Upper lobe of right lung (tissue), 1 donor: ENCODE measurements around the gene NEB. TPM values are rescaled to one million over a fixed set of nuclear protein-coding genes. Genes with fewer than 3 reads are reported as not detected.
"Not testable (repeated sequence)": the region's sequence is repeated elsewhere in the genome, so short reads cannot be mapped to it uniquely, and the experiment has no call there.

Experiments used
- ATAC-seq: fragments of 200-7000 bp; cut with Tn5 transposase; one replicate; pipeline ENCODE4 v1.9.1; 2020; ENCODE audit warnings: mild to moderate bottlenecking, moderate library complexity
- DNase-seq: peaks from one replicate; pipeline ENCODE4 v3.0.0-alpha.2; 2020
- H3K27ac ChIP-seq: fragments of 200-600 bp; one replicate; pipeline ENCODE4 v1.8.0; 2022
- H3K27me3 ChIP-seq: fragments of 200-600 bp; one replicate; pipeline ENCODE4 v1.8.0; 2022; ENCODE audit warnings: mild to moderate bottlenecking
- H3K36me3 ChIP-seq: fragments of 200-600 bp; one replicate; pipeline ENCODE4 v1.8.0; 2022
- H3K4me1 ChIP-seq: fragments of 200-600 bp; one replicate; pipeline ENCODE4 v1.8.0; 2022
- H3K4me3 ChIP-seq: fragments of 200-600 bp; one replicate; pipeline ENCODE4 v1.8.0; 2022; ENCODE audit warnings: mild to moderate bottlenecking
- H3K9me3 ChIP-seq: fragments of 200-600 bp; one replicate; pipeline ENCODE4 v1.8.0; 2022
- intact Hi-C: fragments of 100-400 bp; cut with DNase I; formaldehyde crosslinking; loops from one replicate; pipeline ENCODE4 v1.11.0; 2022
- total RNA-seq: library from RNA; stranded (reverse); fragmentation: NEBNext Ultra II Directional; extraction: Animal tissue kit (Norgen Biotek cat#: 25700); gene quantifications from one replicate; pipeline ENCODE4 v1.2.1, GENCODE V29; 2021
- TF ChIP-seq, protein P1 (sequence below): fragments of 200-600 bp; IDR thresholded peaks from one replicate; pipeline ENCODE4 v1.8.0; 2022; ENCODE audit warnings: antibody characterized with exemption
- donor health status: DM: no; HTN: yes; CAD: no; lungs with severe emphysema.

Gene NEB
- total RNA-seq, 1 donor from 2014 or later = 1.9 TPM

DNA sequence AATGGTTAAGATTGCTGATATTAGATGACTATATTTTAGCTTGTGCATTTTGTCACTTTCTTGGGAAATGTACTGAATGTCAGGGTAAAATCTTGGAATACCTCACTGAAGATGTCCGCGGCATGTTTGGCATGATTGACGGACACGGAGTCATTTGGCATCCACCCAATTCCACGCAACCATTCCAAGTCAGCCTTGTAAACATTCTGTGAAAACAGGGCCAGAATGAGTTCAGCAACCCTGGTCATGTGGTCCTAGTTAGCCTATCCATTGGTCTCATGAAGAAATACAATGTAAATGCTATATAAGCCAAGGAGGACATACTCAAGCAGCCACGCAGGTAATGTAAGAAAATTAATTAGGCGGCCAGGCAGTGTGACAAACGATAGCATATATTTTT, 165.1 kb downstream of the NEB start:
- intact Hi-C loops = no loop called here
- no peak overlapping the region for H3K27ac ChIP-seq
- H3K36me3 ChIP-seq = no peaks in the 10 kb centered on the region
- no peak overlapping the region for H3K4me3 ChIP-seq
- H3K9me3 ChIP-seq = no peaks in the 10 kb centered on the region
- ATAC-seq (no peak), DNase-seq (no peak)
- no peaks in the 10 kb centered on the region for H3K4me1 ChIP-seq
- H3K27me3 ChIP-seq = no peaks in the 10 kb centered on the region
- TF ChIP-seq, protein P1, sequence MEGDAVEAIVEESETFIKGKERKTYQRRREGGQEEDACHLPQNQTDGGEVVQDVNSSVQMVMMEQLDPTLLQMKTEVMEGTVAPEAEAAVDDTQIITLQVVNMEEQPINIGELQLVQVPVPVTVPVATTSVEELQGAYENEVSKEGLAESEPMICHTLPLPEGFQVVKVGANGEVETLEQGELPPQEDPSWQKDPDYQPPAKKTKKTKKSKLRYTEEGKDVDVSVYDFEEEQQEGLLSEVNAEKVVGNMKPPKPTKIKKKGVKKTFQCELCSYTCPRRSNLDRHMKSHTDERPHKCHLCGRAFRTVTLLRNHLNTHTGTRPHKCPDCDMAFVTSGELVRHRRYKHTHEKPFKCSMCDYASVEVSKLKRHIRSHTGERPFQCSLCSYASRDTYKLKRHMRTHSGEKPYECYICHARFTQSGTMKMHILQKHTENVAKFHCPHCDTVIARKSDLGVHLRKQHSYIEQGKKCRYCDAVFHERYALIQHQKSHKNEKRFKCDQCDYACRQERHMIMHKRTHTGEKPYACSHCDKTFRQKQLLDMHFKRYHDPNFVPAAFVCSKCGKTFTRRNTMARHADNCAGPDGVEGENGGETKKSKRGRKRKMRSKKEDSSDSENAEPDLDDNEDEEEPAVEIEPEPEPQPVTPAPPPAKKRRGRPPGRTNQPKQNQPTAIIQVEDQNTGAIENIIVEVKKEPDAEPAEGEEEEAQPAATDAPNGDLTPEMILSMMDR = no peak

DNA sequence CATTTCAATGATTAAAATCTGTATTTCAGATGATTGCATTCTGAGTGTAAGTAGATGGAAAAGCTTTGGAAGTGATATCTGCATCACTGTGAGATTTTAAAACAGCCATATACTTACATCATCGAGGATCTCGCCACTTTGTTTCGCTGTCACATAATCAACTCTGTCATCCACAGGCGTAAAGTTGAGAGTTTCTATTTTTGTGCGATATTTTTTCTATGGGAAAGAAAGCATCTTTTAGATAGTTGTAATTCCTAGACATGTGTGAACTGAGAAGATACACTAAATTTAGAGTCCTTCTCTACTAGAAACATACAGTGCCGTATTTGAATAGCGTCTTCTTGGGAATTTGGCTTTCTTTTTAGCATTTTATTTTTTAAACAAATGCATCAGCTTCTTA, 165.8 kb downstream of the NEB start:
- H3K4me3 ChIP-seq = no peak overlapping the region
- H3K9me3 ChIP-seq = no peaks in the 10 kb centered on the region
- no peak overlapping the region for H3K27ac ChIP-seq
- no peaks in the 10 kb centered on the region for H3K4me1 ChIP-seq
- no peak for DNase-seq
- TF ChIP-seq, protein P1 = no peak
- H3K36me3 ChIP-seq = no peaks in the 10 kb centered on the region
- intact Hi-C loops = no loop called here
- no peaks in the 10 kb centered on the region for H3K27me3 ChIP-seq
- ATAC-seq = no peak

DNA sequence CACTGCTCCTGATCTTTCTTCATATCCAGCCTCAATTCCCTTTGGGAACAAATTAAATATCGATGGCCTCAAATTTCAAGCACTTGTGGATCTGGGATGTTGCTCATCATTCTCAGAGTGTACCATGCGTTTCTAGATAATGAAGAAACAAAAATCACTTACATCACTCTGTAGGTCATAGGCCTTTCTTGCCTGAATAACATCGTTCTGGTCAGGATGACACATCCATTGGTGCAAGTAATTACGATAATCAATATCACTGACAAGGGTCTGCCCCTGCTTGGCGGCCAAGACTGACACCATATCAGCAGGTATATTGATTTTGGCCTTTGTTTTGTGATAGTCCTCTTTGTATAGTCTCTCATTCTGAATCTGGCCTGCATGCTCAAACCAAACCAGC, 167.3 kb downstream of the NEB start:
- Histone ChIP-seq H3K4me1 (no peaks in the 10 kb centered on the region), H3K27ac (no peak overlapping the region), H3K27me3 (no peaks in the 10 kb centered on the region), H3K36me3 (no peaks in the 10 kb centered on the region), H3K9me3 (no peaks in the 10 kb centered on the region), H3K4me3 (no peak overlapping the region)
- DNase-seq (no peak), ATAC-seq (no peak)
- TF ChIP-seq, protein P1 = no peak
- intact Hi-C loops = no loop called here

DNA sequence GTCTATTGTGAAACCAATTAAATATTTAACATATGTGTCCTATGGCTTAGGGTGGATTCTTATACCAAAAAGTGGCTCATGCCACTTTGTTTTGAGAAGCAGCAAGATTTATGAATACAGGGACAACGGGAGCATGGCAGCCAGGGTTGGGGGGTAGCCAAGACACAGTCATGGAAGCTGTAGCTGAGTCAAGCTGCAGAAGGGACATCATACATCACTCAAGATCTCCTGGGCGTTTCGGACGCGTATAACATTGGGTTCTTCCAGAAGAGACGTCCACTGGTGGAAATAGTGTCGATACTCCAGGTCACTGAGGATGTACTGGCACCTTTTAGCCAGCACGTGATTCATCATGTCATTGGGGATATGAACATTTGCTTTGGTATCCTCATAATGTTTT, 171.9 kb downstream of the NEB start:
- Histone ChIP-seq H3K36me3 (no peaks in the 10 kb centered on the region), H3K27me3 (no peaks in the 10 kb centered on the region), H3K9me3 (no peaks in the 10 kb centered on the region), H3K4me3 (no peak overlapping the region), H3K27ac (no peak overlapping the region), H3K4me1 (no peaks in the 10 kb centered on the region)
- TF ChIP-seq, protein P1 = no peak
- DNase-seq (no peak), ATAC-seq (no peak)
- intact Hi-C loops = no loop called here

DNA sequence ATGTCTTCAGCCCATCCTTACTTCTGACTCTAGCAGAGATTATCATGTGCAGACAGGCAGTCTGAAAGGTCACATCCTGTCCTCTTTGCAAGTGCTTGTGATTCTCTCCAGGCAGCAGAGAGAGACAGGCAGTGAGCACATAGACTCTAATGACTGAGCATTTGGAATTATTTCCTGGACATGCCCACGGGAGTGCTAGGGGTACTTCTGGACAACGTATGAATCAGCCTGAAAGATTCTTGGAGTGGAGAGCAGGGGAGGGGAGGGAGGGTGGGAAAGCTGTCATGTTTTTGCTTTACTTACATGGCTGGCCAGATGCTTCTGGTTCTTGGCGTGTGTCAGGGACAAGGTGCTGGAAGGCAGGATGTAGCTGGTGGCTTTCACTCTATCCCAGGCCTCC, 174.0 kb downstream of the NEB start:
- DNase-seq (no peak), ATAC-seq (peak; percentile 67)

DNA sequence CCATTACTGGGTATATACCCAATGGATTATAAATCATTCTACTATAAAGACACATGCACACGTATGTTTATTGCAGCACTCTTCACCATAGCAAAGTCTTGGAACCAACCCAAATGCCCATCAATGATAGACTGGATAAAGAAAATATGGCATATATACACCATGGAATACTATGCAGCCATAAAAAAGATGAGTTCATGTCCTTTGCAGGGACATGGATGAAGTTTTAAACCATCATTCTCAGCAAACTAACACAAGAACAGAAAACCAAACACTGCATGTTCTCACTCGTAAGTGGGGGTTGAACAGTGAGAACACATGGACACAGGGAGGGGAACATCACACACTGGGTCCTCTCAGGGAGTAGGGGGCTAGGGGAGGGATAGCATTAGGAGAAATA, 174.8 kb downstream of the NEB start:
- intact Hi-C loops, DNase-seq, H3K4me1 ChIP-seq, H3K27ac ChIP-seq, H3K4me3 ChIP-seq, H3K27me3 ChIP-seq, H3K9me3 ChIP-seq, H3K36me3 ChIP-seq, ATAC-seq: not testable (repeated sequence)

More for the DNA sequence above, 174.0 kb downstream of the NEB start:
- intact Hi-C loops = no loop called here
- TF ChIP-seq, protein P1 = no peak
- no peak overlapping the region for H3K4me3 ChIP-seq
- H3K4me1 ChIP-seq = no peaks in the 10 kb centered on the region
- no peaks in the 10 kb centered on the region for H3K36me3 ChIP-seq
- no peaks in the 10 kb centered on the region for H3K27me3 ChIP-seq
- H3K27ac ChIP-seq = no peak overlapping the region
- H3K9me3 ChIP-seq = no peaks in the 10 kb centered on the region

DNA sequence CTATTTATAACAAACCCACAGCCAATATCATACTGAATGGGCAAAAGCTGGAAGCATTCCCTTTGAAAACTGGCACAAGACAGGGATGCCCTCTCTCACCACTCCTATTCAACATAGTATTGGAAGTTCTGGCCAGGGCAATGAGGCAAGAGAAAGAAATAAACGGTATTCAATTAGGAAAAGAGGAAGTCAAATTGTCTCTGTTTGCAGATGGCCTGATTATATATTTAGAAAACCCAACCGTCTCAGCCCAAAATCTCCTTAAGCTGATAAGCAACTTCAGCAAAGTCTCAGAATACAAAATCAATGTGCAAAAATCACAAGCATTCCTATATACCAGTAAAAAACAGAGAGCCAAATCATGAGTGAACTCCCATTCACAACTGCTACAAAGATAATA, 176.4 kb downstream of the NEB start:
- H3K27ac ChIP-seq, H3K9me3 ChIP-seq, H3K36me3 ChIP-seq, H3K27me3 ChIP-seq, ATAC-seq, H3K4me1 ChIP-seq, DNase-seq, intact Hi-C loops, H3K4me3 ChIP-seq: not testable (repeated sequence)
